Adrenal gland (tissue), 5 donors: ENCODE measurements around the gene ATAD1.

Experiments
- POLR2A ChIP-seq, 2 donors: fragments of 450-650 bp; IDR thresholded peaks; one replicate each; pipeline ENCODE4 v1.6.1; 2017; ENCODE audit warnings: antibody characterized with exemption in 2 of 2, mild to moderate bottlenecking in 2 of 2, moderate library complexity in 1 of 2
- TF ChIP-seq, protein P1 (sequence below), 6 experiments: fragments of 450-650 bp in 4 of 6; fragments of 200-600 bp in 2 of 6; sonication (generic) in 1 of 6; IDR thresholded peaks; 1 replicate in 5 of 6; 2 replicates in 1 of 6; pipeline versions ENCODE4 v1.5.1 to v1.8.0; 2016 to 2021; ENCODE audit warnings: antibody characterized with exemption in 6 of 6, mild to moderate bottlenecking in 2 of 6, moderate library complexity in 1 of 6
- donor health status: DM: no; HTN: no; CAD: no.

DNA sequence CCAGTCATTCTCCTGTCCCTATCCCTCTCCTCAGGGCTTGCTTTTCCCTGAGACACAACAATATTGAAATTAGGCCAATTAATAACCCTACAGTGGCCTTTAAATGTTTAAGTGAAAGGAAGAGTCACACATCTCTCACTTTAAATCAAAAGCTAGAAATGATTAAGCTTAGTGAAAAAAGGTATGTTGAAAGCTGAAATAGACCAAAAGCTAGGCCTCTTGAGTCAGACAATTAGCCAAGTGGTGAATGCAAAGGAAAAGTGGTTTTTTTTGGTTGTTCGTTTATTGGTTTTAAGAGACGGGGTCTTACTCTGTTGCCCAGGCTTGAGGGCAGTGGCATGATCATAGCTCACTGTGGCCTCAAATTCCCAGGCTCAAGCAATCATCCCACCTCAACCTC is 9.7 kb upstream of the ATAD1 start:
- TF ChIP-seq, protein P1, sequence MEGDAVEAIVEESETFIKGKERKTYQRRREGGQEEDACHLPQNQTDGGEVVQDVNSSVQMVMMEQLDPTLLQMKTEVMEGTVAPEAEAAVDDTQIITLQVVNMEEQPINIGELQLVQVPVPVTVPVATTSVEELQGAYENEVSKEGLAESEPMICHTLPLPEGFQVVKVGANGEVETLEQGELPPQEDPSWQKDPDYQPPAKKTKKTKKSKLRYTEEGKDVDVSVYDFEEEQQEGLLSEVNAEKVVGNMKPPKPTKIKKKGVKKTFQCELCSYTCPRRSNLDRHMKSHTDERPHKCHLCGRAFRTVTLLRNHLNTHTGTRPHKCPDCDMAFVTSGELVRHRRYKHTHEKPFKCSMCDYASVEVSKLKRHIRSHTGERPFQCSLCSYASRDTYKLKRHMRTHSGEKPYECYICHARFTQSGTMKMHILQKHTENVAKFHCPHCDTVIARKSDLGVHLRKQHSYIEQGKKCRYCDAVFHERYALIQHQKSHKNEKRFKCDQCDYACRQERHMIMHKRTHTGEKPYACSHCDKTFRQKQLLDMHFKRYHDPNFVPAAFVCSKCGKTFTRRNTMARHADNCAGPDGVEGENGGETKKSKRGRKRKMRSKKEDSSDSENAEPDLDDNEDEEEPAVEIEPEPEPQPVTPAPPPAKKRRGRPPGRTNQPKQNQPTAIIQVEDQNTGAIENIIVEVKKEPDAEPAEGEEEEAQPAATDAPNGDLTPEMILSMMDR (IDR thresholded peaks at IDR 0.05) = no peak
- no peak for TF ChIP-seq POLR2A (IDR thresholded peaks at IDR 0.05)
